Muscle layer of duodenum (tissue), 2 donors: ENCODE data around the gene FBLIM1.

Source experiments
- H3K27ac ChIP-seq: one replicate; pipeline ENCODE4 v1.7.0; 2013; ENCODE audit warnings: mild to moderate bottlenecking, low read length
- H3K27me3 ChIP-seq: one replicate; pipeline ENCODE4 v1.7.0; 2013; ENCODE audit warnings: low read depth, mild to moderate bottlenecking, control low read depth, low read length
- H3K36me3 ChIP-seq, 2 donors: one replicate each; pipeline ENCODE4 v1.7.0; 2013; ENCODE audit warnings: low read length in 2 of 2, control low read depth in 1 of 2, mild to moderate bottlenecking in 1 of 2; ENCODE audit not compliant: insufficient read depth in 2 of 2, control insufficient read depth in 1 of 2
- H3K4me1 ChIP-seq, 2 donors: one replicate each; pipeline ENCODE4 v1.7.0; 2013; ENCODE audit warnings: low read length in 2 of 2, mild to moderate bottlenecking in 2 of 2, control low read depth in 1 of 2, moderate library complexity in 1 of 2; ENCODE audit not compliant: insufficient read depth in 2 of 2, control insufficient read depth in 1 of 2
- H3K4me3 ChIP-seq, 2 donors: one replicate each; pipeline ENCODE4 v1.7.0; 2013; ENCODE audit warnings: low read length in 2 of 2, low read depth in 1 of 2, mild to moderate bottlenecking in 1 of 2
- H3K9me3 ChIP-seq, 2 donors: one replicate each; pipeline ENCODE4 v1.7.0; 2013; ENCODE audit warnings: low read length in 2 of 2, control low read depth in 1 of 2, mild to moderate bottlenecking in 1 of 2; ENCODE audit not compliant: control insufficient read depth in 1 of 2
- donor health status: healthy.

FBLIM1 gene

DNA sequence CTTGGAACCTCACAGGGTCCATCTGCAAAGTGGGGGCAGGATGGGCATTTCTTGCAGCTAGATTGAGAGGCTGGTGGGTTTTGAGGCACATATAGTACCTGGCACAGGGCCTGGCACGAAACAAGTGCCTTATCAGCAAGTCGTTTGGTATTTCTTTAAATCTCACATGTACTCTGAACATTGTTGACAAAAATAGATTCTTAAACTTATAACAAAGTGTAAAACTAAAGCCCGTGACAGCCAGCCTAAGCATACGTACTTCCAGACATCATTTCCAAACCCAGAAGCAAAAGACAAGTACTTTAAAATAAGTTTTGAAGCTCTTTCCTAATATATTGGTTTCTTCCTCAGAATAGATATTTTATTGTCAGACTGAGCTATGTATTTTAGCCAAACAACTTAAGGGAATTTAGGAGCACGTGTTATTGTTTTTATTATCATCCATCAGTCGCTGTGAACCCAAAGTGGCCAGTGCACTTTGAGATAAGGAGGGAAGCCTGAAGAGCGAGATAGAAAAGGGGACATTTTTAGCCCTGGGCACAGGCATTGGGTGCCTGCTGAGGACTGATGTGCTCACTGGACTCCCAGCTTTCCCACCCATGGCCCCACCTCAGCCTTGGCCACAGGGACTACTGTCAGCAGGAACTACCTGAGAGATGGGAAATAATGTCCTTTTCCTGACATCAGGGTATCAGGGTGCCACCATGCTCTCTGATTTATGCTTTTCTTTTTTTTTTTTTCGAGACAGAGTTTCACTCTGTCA, 3.0 kb downstream of the FBLIM1 start:
- Histone ChIP-seq H3K27me3 (peaks cover 5% of the 10 kb centered on the region), H3K36me3 (peaks cover 5 to 6% of the 10 kb centered on the region in 2 donors), H3K27ac (peak overlapping the region; percentile 39), H3K4me3 (peak overlapping the region in 1 of 2 donors; percentile 18), H3K4me1 (peaks cover 4 to 29% of the 10 kb centered on the region in 2 donors), H3K9me3 (no peaks in the 10 kb centered on the region)

DNA sequence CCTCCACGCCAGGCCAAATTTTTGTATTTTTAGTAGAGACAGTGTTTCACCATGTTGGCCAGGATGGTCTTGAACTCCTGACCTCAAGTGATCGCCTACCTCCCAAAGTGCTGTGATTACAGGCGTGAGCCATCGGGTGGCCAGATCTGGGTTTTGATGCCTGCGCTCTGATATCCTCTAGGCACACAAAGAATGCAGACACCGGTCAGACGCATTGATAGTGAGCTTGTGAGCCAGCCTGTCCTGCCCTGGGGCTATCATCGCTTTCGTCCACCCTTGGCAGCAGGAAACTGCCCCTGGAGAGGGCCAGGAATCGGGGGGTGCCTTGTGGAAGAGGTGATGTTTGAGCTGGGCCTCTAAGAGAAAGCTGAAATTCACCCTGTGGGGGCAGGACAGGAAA, 4.0 kb downstream of the FBLIM1 start:
- H3K36me3 ChIP-seq, result peaks cover 6 to 10% of the 10 kb centered on the region in 2 donors
- peaks cover 1% of the 10 kb centered on the region for H3K27me3 ChIP-seq
- no peak overlapping the region for H3K4me3 ChIP-seq
- H3K9me3 ChIP-seq, result no peaks in the 10 kb centered on the region
- H3K27ac ChIP-seq, result no peak overlapping the region
- H3K4me1 ChIP-seq, result peaks cover 4 to 22% of the 10 kb centered on the region in 2 donors

DNA sequence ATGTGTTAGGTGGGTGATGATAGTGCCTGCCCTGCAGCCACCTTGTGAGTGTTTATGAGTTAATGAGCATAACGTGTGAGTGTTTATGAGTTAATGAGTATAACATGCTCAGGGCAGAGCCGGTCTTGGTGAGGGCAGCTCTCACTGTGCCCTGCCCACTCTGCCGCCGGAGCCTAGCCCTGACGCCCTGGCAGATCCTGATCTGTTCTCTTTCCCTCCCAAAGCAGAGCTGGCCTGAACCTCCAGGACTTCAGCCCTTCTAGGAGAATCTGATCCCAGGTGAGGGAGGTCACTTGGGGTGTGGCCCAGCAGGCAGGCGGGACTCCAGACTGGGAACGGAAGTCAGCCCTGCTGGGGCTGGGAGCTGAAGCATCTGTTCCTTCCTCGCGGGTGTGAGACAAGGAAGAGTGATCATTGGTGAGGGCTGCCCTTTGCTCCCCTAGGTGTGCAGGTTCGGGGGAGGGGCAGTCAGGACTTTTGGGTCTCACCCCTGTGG, 5.7 kb downstream of the FBLIM1 start:
- no peak overlapping the region for H3K4me3 ChIP-seq
- H3K27ac ChIP-seq, result peak overlapping the region; percentile 23
- H3K36me3 ChIP-seq, result peaks cover 6 to 15% of the 10 kb centered on the region in 2 donors
- no peaks in the 10 kb centered on the region for H3K27me3 ChIP-seq
- no peaks in the 10 kb centered on the region for H3K9me3 ChIP-seq
- H3K4me1 ChIP-seq, result peaks cover 4 to 15% of the 10 kb centered on the region in 2 donors

DNA sequence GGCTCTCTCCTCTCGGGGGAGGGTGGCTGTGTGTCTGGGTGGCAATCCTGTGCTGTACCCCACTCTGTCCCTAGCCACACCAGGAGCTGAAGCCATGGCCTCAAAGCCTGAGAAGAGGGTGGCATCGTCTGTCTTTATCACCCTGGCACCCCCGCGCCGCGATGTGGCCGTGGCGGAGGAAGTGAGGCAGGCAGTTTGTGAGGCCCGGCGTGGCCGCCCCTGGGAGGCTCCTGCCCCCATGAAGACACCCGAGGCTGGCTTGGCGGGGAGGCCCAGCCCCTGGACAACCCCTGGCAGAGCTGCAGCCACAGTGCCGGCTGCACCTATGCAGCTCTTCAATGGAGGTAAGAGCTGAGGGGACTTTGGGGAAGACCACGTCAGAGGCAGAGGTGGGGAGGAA, 6.3 kb downstream of the FBLIM1 start:
- Histone ChIP-seq H3K27ac (no peak overlapping the region), H3K27me3 (no peaks in the 10 kb centered on the region), H3K4me3 (no peak overlapping the region), H3K36me3 (peaks cover 6 to 15% of the 10 kb centered on the region in 2 donors), H3K4me1 (peaks cover 4 to 13% of the 10 kb centered on the region in 2 donors), H3K9me3 (no peaks in the 10 kb centered on the region)

DNA sequence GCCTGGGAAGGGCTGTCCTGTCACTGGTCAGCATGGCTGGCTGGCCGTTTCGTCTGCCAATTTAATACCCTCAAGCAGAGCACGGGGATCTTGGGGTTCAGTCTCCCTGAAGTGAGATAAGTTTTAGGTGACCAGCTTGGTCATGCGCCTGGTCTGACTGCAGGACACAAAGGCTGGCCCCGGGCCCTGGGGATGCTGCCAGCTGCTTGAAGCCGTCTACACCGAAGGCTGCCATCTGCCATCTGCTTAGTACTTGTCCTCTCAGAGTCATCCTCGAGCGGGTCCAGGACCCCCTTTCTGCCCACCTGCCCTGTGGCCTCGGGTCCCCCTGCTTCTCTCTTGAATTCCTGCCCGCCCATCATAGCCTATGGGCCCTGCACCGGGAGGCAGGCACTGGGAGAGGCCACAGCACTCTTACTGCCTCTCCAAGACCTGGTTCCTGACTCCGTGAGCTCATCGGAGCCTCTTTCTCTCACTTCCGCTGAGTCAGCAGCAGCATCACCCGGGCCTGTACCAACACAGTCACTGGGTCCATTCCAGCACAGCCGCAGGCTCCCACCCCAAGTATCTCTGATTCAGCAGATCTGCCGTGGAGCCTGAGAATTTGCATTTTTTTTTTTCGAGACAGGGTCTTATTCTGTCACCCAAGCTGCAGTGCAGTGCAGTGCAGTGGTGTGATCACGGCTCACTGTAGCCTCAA, 7.0 kb downstream of the FBLIM1 start:
- H3K4me1 ChIP-seq, result peaks cover 4 to 8% of the 10 kb centered on the region in 2 donors
- H3K27me3 ChIP-seq, result no peaks in the 10 kb centered on the region
- H3K27ac ChIP-seq, result no peak overlapping the region
- no peaks in the 10 kb centered on the region for H3K9me3 ChIP-seq
- H3K4me3 ChIP-seq, result no peak overlapping the region
- peaks cover 9 to 20% of the 10 kb centered on the region in 2 donors for H3K36me3 ChIP-seq

DNA sequence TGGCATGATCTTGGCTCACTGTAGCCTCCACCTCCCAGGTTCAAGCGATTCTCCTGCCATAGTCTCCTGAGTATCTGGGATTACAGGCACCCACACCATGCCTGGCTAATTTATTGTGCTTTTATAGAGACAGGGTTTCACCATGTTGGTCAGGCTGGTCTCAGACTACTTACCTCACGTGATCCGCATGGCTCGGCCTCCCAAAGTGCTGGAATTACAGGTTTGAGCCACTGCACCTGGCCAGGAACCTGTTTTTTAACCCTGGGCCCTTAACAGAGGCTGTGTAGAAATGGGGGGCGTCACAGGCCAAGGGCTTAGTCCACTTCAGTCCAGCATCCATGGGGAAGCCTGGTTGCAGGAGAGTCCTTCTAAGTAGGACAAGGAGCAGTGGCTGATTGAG, 9.3 kb downstream of the FBLIM1 start:
- Histone ChIP-seq H3K4me3 (no peak overlapping the region), H3K36me3 (peaks cover 17 to 34% of the 10 kb centered on the region in 2 donors), H3K9me3 (no peaks in the 10 kb centered on the region), H3K27ac (no peak overlapping the region), H3K4me1 (no peaks in the 10 kb centered on the region), H3K27me3 (no peaks in the 10 kb centered on the region)

DNA sequence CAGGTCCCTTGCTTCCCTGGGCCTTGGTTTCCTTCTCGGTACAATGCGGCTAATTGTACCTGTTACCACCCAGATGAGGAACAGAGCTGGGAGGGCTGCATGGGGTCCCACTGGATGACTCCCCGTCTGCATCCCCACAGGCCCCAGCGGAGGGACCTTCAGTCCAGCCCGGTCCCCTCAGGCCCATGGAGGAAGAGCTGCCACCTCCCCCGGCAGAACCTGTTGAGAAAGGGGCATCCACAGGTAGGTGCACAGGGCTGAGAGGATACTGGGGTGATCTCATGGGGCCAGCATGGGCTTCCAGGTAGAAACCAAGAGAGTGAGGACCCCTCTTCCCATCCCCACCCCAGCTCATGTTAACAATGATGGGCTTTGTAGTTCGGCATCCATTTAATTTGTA, 9.8 kb downstream of the FBLIM1 start:
- no peaks in the 10 kb centered on the region for H3K4me1 ChIP-seq
- H3K4me3 ChIP-seq, result no peak overlapping the region
- H3K27me3 ChIP-seq, result no peaks in the 10 kb centered on the region
- no peaks in the 10 kb centered on the region for H3K9me3 ChIP-seq
- H3K36me3 ChIP-seq, result peaks cover 17 to 34% of the 10 kb centered on the region in 2 donors
- no peak overlapping the region for H3K27ac ChIP-seq

DNA sequence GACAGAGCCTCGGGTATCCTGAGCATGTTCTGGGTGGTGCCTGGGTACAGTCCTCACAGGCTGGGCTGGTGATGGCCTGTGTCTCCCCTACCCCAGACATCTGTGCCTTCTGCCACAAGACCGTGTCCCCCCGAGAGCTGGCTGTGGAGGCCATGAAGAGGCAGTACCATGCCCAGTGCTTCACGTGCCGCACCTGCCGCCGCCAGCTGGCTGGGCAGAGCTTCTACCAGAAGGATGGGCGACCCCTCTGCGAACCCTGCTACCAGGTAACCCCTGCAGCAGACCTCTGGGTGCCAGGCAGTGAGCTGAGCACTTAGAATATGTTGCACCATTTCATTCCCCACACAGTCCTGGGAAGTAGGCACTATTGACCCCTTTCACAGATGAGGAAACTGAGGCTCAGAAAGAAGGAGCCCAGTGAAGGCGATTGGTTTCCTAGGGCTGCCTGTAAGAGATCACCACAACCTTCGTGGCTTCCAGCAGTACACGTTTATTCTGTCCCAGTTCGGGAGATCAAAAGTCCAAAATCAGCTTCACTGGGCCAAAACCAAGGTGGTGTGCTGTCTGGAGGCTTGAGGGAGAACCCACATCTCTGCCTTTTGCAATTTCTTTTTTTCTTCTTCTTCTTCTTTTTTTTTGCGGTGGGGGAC, 11.8 kb downstream of the FBLIM1 start:
- Histone ChIP-seq H3K9me3 (no peaks in the 10 kb centered on the region), H3K4me1 (no peaks in the 10 kb centered on the region), H3K27me3 (no peaks in the 10 kb centered on the region), H3K27ac (no peak overlapping the region), H3K36me3 (peaks cover 13 to 41% of the 10 kb centered on the region in 2 donors), H3K4me3 (no peak overlapping the region)

DNA sequence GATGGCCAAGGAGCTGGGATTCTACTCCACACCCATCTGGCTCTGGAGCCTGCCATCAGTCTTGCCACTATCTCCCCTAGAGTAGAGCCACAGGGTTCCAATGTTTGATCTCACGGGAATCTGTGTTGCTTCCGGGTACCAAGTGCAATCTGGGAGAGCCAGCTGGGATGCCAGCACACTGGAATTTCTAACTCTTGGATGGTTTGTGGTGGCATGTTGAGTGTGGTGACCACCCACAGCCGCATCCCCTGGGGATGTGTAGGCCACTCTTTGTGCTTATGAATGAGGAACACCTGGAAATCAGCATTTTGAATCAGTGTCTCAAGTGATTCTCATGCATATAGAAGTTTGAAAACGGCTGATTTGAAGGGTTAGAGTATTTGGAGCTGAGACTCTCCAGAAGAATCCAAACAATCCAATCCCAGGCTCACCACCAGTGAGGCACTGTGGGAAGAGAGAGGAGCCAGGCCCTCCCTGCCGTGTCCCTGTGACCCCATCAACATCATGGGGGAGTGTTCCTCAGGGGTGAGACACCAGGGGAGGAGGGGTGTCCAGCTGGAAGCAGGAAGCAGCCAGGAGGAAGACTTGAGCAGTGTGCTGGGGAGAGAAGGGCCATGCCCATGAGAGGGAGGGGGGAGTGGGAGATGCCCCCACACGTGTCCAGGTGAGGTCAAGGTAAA, 13.4 kb downstream of the FBLIM1 start:
- H3K36me3 ChIP-seq, result peaks cover 11 to 34% of the 10 kb centered on the region in 2 donors
- H3K27ac ChIP-seq, result no peak overlapping the region
- H3K9me3 ChIP-seq, result no peaks in the 10 kb centered on the region
- H3K27me3 ChIP-seq, result no peaks in the 10 kb centered on the region
- no peak overlapping the region for H3K4me3 ChIP-seq
- no peaks in the 10 kb centered on the region for H3K4me1 ChIP-seq

DNA sequence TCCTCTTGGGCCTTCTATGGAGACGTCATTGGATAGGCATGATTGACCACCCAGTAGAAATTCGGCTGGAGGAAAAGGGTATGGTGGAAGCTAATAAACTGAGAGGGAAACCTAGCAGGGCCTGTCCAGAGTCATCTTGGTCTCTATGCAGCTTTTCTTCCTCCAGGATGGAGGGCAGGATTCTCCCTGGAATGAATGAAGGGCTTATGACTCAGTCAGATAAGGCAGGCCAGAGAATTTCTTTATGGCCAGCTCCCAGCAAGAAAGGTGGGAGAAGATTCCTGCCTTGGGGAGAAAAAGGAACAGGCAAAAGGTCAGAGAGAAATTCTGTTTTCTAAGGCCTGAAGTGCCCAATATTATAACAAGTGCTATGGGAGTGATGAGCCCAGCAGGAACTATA, 17.1 kb downstream of the FBLIM1 start:
- no peak overlapping the region for H3K4me3 ChIP-seq
- no peaks in the 10 kb centered on the region for H3K4me1 ChIP-seq
- no peak overlapping the region for H3K27ac ChIP-seq
- H3K27me3 ChIP-seq, result no peaks in the 10 kb centered on the region
- no peaks in the 10 kb centered on the region for H3K9me3 ChIP-seq
- H3K36me3 ChIP-seq, result peaks cover 7 to 31% of the 10 kb centered on the region in 2 donors
